EL (cell line): Measurements from ENCODE around the gene MYRIP.

ENCODE experiments used
- DNase-seq: peaks from one replicate; pipeline ENCODE4 v3.0.0-alpha.2; 2016

Gene MYRIP

GRCh38 chr3:40137591-40138295 is 328.3 kb downstream of the MYRIP start:
- DNase-seq = peak; percentile 79

- DNase-seq = peak; percentile 43
These were observed 334.1 kb downstream of the MYRIP start for GRCh38 chr3:40143283-40144090.

GRCh38 chr3:40148827-40149226 is 339.4 kb downstream of the MYRIP start:
- no peak for DNase-seq

- DNase-seq = no peak
These were observed 343.2 kb downstream of the MYRIP start for GRCh38 chr3:40152482-40153133.

GRCh38 chr3:40160933-40161332 is 351.5 kb downstream of the MYRIP start:
- no peak for DNase-seq

- no peak for DNase-seq
These were observed 353.2 kb downstream of the MYRIP start for GRCh38 chr3:40162616-40163015.

- DNase-seq = no peak
These were observed 357.6 kb downstream of the MYRIP start for GRCh38 chr3:40166997-40167396.

GRCh38 chr3:40167958-40168357 is 358.5 kb downstream of the MYRIP start:
- DNase-seq = no peak

- DNase-seq = no peak
These were observed 360.6 kb downstream of the MYRIP start for GRCh38 chr3:40169983-40170382.

- no peak for DNase-seq
These were observed 361.0 kb downstream of the MYRIP start for GRCh38 chr3:40170395-40170794.

GRCh38 chr3:40172560-40172959 is 363.2 kb downstream of the MYRIP start:
- no peak for DNase-seq

GRCh38 chr3:40173227-40173721 is 363.9 kb downstream of the MYRIP start:
- no peak for DNase-seq

GRCh38 chr3:40178012-40178594 is 368.7 kb downstream of the MYRIP start:
- DNase-seq = no peak

- peak; percentile 67 for DNase-seq
These were observed 369.6 kb downstream of the MYRIP start for GRCh38 chr3:40179016-40179415.

- no peak for DNase-seq
These were observed 371.8 kb downstream of the MYRIP start for GRCh38 chr3:40181182-40181581.

GRCh38 chr3:40185029-40185695 is 375.8 kb downstream of the MYRIP start:
- no peak for DNase-seq

GRCh38 chr3:40186508-40186907 is 377.1 kb downstream of the MYRIP start:
- no peak for DNase-seq

- DNase-seq = no peak
These were observed 378.5 kb downstream of the MYRIP start for GRCh38 chr3:40187945-40188344.

GRCh38 chr3:40189118-40189517 is 379.7 kb downstream of the MYRIP start:
- DNase-seq = no peak

GRCh38 chr3:40190056-40190455 is 380.6 kb downstream of the MYRIP start:
- no peak for DNase-seq

GRCh38 chr3:40191251-40191650 is 381.8 kb downstream of the MYRIP start:
- DNase-seq = no peak

GRCh38 chr3:40191850-40192448 is 382.5 kb downstream of the MYRIP start:
- DNase-seq = peak; percentile 52
